Measurements from ENCODE around the gene PLEKHG5.
A peak's percentile ranks its signal among the peaks of the same experiment; 100 is the strongest.

Gene PLEKHG5

GRCh38 chr1:6476483-6476882 lies 15.0 kb downstream of the PLEKHG5 start:
- DNase-seq (ENCODE audit: low spot score) (no peak), ATAC-seq (ENCODE audit: low read depth) (no peak)
- no peak for TF ChIP-seq CTCF (IDR thresholded peaks at IDR 0.05; ENCODE audit: poor library complexity, severe bottlenecking)
- peaks cover 4% of the 10 kb centered on the region for H3K4me1 ChIP-seq (ENCODE audit: insufficient read depth, poor library complexity, severe bottlenecking)
- H3K27me3 ChIP-seq (ENCODE audit: insufficient read depth, poor library complexity, severe bottlenecking) = no peaks in the 10 kb centered on the region
- no peaks in the 10 kb centered on the region for H3K9me3 ChIP-seq (ENCODE audit: severe bottlenecking)
- peaks cover 49% of the 10 kb centered on the region for H3K36me3 ChIP-seq (ENCODE audit: low read depth)
- H3K27ac ChIP-seq (ENCODE audit: poor library complexity, severe bottlenecking) = no peak overlapping the region
- no peak overlapping the region for H3K4me3 ChIP-seq (ENCODE audit: severe bottlenecking)

GRCh38 chr1:6475381-6476133 lies 15.9 kb downstream of the PLEKHG5 start:
- H3K4me1 ChIP-seq (ENCODE audit: insufficient read depth, poor library complexity, severe bottlenecking) = peaks cover 4% of the 10 kb centered on the region
- TF ChIP-seq CTCF (IDR thresholded peaks at IDR 0.05; ENCODE audit: poor library complexity, severe bottlenecking) = peak; percentile 92
- H3K36me3 ChIP-seq (ENCODE audit: low read depth) = peaks cover 54% of the 10 kb centered on the region
- ATAC-seq (ENCODE audit: low read depth) (peak; percentile 68), DNase-seq (ENCODE audit: low spot score) (no peak)
- H3K27ac ChIP-seq (ENCODE audit: poor library complexity, severe bottlenecking) = no peak overlapping the region
- H3K9me3 ChIP-seq (ENCODE audit: severe bottlenecking) = no peaks in the 10 kb centered on the region
- no peak overlapping the region for H3K4me3 ChIP-seq (ENCODE audit: severe bottlenecking)
- no peaks in the 10 kb centered on the region for H3K27me3 ChIP-seq (ENCODE audit: insufficient read depth, poor library complexity, severe bottlenecking)

GRCh38 chr1:6474815-6475282 lies 16.6 kb downstream of the PLEKHG5 start:
- H3K4me1 ChIP-seq (ENCODE audit: insufficient read depth, poor library complexity, severe bottlenecking) = peaks cover 4% of the 10 kb centered on the region
- H3K9me3 ChIP-seq (ENCODE audit: severe bottlenecking) = no peaks in the 10 kb centered on the region
- DNase-seq (ENCODE audit: low spot score) (no peak), ATAC-seq (ENCODE audit: low read depth) (no peak)
- TF ChIP-seq CTCF (IDR thresholded peaks at IDR 0.05; ENCODE audit: poor library complexity, severe bottlenecking) = no peak
- no peak overlapping the region for H3K4me3 ChIP-seq (ENCODE audit: severe bottlenecking)
- H3K27me3 ChIP-seq (ENCODE audit: insufficient read depth, poor library complexity, severe bottlenecking) = no peaks in the 10 kb centered on the region
- H3K27ac ChIP-seq (ENCODE audit: poor library complexity, severe bottlenecking) = no peak overlapping the region
- H3K36me3 ChIP-seq (ENCODE audit: low read depth) = peaks cover 61% of the 10 kb centered on the region

- no peak for DNase-seq (ENCODE audit: low spot score)
- H3K27ac ChIP-seq (ENCODE audit: poor library complexity, severe bottlenecking) = no peak overlapping the region
Measured at GRCh38 chr1:6473974-6474814, 17.3 kb downstream of the PLEKHG5 start.

More at GRCh38 chr1:6473974-6474814, 17.3 kb downstream of the PLEKHG5 start:
- H3K9me3 ChIP-seq (ENCODE audit: severe bottlenecking) = no peaks in the 10 kb centered on the region
- H3K27me3 ChIP-seq (ENCODE audit: insufficient read depth, poor library complexity, severe bottlenecking) = no peaks in the 10 kb centered on the region
- no peak overlapping the region for H3K4me3 ChIP-seq (ENCODE audit: severe bottlenecking)
- H3K4me1 ChIP-seq (ENCODE audit: insufficient read depth, poor library complexity, severe bottlenecking) = peaks cover 4% of the 10 kb centered on the region
- no peak for ATAC-seq (ENCODE audit: low read depth)
- no peak for TF ChIP-seq CTCF (IDR thresholded peaks at IDR 0.05; ENCODE audit: poor library complexity, severe bottlenecking)
- peaks cover 67% of the 10 kb centered on the region for H3K36me3 ChIP-seq (ENCODE audit: low read depth)

Measured in RWPE2 (cell line).